HG03139 (cell line): ENCODE data around the gene SLC25A17.
A peak's percentile ranks its signal among the peaks of the same experiment; 100 is the strongest.
"Not testable (repeated sequence)": the region's sequence is repeated elsewhere in the genome, so short reads cannot be mapped to it uniquely, and the experiment has no call there.

Experiments used
- ATAC-seq: cut with Tn5 transposase; IDR thresholded peaks from one replicate; pipeline ENCODE4 v1.9.1; 2021; ENCODE audit not compliant: unreplicated experiment

Gene SLC25A17, protein sequence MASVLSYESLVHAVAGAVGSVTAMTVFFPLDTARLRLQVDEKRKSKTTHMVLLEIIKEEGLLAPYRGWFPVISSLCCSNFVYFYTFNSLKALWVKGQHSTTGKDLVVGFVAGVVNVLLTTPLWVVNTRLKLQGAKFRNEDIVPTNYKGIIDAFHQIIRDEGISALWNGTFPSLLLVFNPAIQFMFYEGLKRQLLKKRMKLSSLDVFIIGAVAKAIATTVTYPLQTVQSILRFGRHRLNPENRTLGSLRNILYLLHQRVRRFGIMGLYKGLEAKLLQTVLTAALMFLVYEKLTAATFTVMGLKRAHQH

DNA sequence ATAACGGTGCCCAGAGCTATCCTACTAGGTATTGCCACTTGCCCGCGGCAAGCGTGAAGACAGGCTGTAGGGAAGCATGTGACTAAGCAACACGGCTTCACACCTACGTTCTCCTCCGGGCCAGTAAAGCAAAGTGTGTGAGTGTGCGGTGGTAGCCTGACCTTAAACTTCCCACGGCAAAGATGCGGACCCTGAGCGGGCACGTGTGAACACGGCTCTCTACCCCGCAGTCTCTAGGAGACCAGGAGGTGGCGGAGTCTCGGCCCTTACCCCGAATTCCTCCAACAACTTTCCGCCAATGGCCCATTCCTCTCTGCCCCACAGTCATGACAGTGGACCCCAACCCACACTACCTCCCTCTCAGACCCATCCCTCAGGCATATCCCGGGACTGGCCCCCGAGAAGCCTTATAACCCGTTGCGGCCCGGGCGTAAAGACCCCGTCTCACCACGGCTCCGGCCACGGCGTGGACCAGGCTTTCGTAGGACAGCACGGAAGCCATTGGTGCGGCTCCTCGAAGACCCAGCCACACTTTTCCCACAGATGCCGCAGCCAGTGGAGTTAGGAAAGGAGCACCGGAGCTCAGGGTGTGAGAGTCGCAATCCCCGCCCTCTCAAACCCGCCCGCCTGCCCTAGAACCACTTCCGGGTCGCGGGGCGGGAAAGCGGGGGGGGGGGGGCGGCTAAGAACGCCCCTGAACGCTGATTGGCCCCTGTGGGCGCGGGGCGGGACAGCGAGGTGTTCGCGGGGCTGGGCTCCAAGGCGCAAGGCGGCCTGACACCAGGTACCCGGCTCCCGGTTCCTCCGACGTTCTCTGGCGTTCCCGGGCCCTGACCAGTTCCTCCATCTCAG lies at the start of gene SLC25A17:
Gene SLC25A17 (minus strand): TSS at position 600 of the 852 bp plus-strand sequence. CDS start 98 bp downstream, at position 502.
- peak; percentile 66 for ATAC-seq

DNA sequence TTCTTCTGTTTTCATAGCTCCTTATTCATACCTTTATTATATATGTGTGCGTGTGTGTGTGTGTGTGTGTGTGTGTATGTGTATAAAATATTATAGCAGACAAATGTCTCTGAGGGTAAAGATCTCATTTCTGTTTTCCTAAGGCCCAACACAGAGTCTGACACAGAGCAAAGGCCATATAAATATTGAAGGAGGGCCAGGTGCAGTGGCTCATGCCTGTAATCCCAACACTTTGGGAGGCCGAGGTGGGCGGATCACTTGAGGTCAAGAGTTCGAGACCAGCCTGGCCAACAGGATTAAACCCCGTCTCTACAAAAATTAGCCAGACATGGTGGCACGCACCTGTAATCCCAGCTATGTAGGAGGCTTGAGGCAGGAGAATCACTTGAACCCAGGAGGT lies 49.2 kb upstream of the SLC25A17 start:
- not testable (repeated sequence) for ATAC-seq

DNA sequence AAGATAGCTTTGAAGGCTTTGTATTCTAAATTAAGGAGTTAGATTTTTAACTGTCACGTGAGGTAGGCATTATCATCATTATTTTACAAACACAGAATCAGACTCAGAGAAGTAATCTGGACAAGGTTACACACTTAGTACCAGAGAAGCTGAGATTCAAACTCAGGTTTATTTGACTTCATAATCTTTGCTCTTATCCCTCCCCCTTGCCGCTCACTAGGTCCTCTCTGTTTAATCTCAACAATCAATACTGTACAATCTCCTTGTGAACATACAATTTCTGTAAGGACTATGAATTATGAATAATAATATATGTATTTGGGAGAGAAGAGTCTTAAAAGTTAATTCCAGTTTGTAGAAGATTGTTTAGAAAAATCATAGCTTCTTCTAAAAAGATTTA lies 48.0 kb upstream of the SLC25A17 start:
- ATAC-seq: no peak

DNA sequence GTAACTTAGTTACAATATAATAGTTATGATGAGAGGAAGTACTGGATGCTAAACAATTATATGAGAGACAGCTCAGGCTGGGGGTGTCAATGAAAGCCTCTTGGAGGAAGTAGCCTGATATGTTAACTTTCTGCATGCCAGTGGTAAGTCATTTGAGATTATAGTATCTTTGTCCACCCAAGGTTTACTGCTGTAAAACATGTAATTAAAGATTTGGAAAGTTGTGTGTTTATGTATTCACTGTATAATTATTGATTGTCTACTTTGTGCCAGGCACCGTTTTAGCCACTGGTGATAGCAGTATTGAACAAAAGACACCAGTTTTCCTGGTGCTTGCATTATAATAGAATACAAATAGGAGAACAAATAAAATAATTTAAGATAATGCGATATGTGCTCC lies 43.4 kb upstream of the SLC25A17 start:
- no peak for ATAC-seq

DNA sequence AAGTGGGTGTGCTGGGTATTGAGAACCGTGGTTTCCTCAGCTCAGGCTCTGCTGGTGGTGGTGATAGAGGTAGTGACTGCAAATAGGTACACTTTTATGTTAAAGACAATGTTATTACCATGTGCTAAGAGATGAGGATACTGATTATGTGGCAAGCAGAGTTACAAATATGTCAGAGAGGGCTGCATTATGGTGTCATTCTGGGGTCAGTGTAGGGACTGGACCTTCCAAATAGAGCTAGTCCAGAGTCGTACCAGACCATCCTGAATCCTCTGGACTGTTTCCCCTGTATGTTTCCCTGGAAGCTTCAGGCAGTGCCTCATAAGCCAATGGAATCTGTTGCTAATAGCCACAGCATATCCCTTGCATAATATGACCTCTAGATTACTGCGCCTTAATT lies 42.9 kb upstream of the SLC25A17 start, which contains the start of gene DNAJB7:
Gene DNAJB7 (minus strand): TSS at position 101 of the 400 bp plus-strand sequence. CDS start 119 bp downstream, outside the sequence.
- no peak for ATAC-seq

DNA sequence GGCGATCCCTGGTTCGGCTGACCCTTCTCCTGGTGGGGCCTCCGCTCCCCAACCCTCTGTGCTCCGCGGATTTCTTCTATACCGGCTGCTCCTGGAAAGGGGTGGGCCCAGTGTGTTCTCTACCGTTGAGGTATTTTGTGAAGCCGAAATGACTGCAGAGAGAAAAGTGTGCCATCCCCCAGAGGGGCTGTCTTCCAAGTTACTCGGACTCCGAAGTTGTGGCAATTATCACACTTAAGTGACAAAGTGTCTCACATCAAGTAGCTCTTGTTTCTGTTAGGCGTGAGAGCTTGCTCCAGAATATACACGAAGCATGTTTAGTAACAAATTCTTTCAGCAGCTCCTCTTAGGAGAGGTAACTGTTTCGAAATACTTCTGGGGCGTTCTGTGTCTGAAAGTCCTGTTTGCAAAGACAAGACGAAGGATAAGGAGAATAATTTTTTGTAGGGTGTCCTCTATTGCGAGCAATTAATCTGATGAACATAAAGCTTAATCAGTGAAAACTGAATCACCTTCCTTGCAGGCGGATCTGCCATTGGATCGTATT lies 38.2 kb upstream of the SLC25A17 start:
- no peak for ATAC-seq

DNA sequence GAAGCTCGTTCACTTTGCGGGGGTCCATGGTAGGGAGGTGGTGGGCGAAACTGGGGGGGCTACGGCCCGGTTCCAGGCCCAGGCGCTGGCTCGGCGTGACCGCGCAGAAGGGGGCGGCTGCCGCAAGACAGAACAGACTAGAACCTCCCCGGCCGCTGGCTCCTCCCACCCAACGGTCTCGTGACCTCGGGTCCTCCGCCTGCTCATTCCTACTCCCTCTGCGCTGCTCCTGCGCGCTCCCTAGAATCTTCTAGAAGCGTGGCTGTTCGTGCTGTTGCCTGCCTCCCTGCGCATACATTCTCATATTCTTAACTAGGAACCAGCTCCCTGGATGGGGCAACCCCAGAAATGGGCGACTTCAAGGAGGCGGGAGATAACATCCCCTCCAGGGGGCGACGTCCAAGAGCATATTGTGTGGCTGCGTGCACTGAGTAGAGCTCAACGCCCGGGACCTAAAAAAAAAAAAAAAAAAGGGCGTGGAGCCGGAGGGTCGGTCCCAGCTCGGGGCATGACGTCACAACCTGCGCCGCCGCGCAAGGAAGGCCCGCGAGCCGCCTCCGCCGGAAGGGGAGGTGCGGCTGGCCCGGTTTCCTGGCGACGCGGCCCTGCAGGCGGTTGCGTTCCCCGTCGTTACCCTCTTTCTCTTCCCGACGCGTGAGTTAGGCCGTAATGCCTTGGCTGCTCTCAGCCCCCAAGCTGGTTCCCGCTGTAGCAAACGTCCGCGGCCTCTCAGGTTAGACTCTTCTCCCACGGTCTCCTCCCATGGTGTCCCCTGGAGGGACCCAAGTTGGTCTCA lies 37.6 kb upstream of the SLC25A17 start, which contains the start of the genes ST13 and XPNPEP3:
Gene ST13 (minus strand): TSS at position 127 of the 796 bp plus-strand sequence. CDS start 99 bp downstream, at position 28.
Gene XPNPEP3 (plus strand): TSS at position 636 of the 796 bp plus-strand sequence. CDS start 34 bp downstream, at position 670.
- ATAC-seq: peak; percentile 90

DNA sequence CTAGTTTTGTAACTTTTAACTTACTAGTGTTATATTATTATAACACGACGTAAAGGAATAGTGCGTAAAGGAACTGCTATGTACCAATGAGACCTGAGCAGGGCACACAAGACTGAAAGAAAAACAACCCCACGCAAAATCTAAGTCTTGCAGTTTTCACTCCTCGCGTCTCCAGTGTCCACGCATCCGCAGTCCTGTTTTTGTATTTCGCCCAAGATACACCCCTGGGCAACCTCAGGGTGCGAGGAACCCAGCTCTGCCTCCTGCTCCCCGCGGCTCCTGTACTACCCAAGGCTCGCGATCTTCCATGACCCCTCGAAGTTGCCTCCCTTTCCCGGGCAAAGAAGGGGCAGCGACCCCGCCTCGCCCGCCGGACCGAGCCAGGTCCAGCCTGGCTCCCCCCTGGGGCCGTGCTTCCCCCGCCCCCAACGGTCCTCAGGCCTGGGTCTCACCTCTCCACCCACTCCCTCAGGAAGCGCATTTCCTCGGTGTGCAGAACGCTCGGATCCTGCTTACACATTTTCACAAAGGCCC lies 36.9 kb upstream of the SLC25A17 start:
- ATAC-seq: peak; percentile 15

DNA sequence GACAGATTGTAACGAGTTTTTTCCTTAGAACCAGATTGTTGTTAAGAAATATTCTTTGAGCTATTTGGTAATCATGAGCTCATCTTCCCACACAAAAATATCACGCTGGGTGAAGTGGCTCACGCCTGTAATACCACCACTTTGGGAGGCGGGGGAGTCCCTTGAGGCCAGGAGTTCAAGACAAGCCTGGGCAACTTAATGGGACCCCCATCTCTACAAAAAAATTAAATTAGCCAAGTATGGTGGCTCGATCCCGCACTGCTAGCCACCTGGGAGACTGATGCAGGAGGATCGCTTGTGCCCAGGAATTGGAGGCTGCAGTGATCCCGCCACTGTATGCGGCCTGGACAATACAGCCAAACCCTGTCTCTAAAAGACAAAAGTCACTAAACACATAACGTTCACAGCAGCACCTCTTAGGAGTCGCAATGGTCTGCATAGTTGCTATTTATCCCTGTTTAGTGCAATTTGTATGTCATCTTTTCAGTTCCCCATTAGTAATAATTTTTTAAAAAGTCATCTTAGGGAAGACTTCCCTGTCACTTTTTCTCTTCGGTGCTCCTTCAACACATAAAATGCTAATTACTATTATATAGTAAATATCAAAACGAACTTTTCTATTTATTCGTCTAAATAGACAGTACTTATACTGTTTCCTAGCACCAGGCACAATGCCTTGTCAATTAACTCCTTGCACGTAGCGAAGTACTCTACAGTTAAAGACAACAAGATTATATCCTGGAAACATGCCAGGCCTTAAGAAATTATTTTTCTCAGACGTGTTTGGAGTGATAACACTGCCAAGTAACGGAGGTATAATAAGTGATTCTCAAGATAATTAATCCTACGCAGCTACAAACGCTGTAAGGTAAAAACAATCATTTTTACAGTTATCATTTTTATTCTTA lies 36.2 kb upstream of the SLC25A17 start:
- ATAC-seq: no peak

DNA sequence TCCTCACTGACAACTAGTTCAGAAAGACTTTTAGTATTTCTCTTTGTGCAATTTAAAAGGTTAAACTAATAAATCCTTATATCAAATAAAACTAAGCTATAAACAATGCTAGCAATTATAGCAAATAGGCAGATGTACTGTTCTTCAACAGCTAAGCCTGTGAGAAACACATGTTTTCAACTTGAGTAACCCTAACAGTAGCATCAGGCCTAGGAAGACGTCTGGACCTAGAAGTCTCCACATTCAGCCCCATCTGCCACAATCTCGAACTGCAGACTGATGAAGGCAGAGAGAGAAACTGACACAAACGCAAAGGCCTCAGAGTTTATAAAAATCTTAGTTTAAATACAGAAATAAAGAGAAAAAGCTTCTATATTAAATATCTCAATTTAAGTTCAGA lies 34.8 kb upstream of the SLC25A17 start:
- no peak for ATAC-seq

DNA sequence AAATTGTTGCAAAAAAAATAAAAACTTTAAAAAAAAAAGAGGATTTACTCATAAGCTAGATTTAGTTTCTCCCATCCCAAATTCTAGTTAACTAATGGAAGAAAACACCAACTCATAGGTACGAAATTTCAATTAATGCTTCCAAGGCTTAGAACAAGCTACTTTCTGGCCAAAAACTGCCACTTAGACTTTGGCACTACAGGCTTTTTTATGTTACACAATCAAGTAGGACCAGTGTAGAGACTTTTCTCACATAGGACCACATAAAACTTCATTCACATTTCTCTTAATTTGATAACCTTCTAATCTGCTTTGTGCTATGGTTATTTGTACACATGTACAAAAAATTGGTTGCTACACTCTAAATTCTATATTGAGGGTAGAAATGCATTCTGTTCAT lies 34.2 kb upstream of the SLC25A17 start:
- no peak for ATAC-seq

DNA sequence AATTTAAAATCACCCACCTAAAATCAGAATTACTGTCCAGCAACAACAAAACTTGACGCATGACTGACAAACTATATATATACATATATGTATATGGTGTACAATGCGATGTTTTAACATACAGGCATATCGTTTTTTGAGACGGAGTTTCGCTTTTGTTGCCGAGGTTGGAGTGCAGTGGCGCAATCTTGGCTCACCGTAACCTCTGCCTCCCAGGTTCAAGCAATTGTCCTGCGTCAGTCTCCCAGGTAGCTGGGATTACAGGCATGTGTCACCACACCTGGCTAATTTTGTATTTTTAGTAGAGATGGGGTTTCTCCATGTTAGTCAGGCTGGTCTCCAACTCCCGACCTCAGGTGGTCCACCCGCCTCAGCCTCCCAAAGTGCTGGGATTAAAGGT lies 26.7 kb upstream of the SLC25A17 start:
- ATAC-seq: not testable (repeated sequence)

DNA sequence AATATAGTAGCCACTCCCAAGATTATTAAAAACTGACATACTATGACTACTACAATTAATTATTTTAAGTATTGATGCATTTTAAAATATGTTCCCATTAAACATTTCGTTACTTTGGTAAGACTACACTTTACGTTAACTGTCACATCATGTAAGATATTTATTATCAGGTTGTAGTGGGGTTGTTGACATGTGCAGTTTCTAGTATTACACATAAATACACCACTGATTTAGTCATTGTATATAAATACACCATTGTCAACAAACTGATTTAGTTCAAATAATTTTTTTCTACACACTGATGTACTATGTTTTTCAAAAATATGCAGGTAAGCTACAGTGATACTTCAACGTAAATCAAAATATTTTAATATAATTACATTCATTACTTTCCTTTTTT lies 25.8 kb upstream of the SLC25A17 start:
- ATAC-seq: no peak

DNA sequence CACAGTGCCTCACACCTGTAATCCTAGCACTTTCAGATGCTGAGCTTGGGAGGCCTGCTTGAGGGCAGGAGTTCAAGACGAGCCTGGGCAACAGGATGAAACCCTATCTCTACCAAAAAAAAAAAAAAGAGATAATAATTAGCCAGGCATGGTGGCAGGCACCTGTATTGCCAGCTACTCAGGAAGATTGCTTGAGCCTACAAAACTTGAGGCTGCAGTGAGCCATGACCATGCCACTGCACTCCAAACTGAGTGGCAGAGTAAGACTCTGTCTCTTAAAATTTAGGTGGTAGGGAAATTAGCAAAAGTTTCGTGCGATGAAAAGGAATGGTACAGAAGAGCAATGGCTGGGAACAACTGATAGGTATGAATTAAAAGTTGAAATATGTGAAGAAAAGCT lies 19.3 kb upstream of the SLC25A17 start:
- ATAC-seq: no peak

DNA sequence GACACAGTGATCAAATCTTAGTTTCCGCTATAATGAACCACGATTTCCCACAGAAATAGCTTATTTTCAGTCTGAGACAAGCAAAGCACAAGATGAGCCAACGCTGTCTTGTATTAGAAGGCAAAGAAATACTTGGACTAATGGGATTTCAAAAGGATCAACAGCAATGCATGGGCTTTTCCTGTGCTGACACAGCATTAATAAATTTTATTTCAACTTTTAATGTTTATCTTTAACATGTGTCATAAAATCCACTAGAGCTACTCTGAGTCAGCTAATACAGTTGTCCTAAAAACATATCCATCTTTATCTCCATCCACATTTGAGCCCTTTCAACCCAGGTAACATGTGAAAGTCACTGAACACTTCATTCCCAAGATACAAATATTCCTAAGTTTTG lies 15.5 kb upstream of the SLC25A17 start:
- no peak for ATAC-seq

DNA sequence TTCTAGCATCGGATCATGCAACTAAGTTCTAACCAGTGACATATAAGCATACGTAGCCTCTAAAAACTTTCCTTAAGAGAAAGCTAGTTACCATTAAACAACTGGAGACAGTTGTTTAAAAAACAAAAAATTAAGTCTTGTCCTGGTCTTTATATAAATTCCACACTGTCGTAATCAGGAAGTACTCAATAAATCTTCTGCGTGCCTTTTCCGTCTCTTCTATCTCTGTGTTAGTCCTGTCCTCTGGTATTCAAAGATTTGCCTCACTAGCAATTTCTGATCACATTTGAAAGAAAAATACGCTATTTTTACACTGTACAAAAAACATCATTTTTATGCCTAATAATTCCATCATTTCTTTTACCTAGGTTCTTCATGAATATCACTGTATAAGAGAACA lies 10.0 kb upstream of the SLC25A17 start:
- ATAC-seq: no peak

DNA sequence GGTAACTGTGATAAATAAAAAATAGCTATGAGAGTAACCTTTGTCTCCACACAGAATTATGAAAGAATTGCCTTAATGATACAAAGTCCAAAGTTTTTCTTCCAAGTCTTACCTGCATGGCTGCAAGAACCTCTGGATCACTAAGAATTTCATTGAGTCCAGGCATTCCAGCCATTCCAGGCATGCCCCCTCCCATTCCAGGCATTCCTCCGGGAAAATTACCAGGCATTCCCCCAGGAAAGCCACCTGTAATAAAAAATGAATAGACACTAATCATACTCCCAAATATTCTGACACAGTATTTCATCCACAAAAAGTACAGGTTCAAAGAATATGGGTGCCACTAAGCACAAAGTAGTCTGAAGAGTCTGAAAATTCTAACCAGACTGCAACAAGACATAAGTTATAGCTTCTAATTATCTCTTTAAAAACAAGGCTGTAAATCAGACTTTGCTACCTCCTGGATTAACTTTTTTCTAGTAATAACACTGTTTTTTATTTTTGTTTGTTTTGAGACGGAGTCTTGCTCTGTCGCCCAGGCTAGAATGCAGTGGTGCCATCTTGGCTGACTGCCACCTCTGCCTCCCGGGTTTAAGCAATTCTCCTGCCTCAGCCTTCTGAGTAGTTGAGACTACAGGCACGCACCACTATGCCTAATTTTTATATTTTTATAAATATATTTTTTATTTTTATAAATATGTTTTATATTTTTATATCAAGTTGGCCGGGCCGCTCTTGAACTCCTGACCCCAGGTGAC lies 8.0 kb upstream of the SLC25A17 start:
- ATAC-seq: no peak

DNA sequence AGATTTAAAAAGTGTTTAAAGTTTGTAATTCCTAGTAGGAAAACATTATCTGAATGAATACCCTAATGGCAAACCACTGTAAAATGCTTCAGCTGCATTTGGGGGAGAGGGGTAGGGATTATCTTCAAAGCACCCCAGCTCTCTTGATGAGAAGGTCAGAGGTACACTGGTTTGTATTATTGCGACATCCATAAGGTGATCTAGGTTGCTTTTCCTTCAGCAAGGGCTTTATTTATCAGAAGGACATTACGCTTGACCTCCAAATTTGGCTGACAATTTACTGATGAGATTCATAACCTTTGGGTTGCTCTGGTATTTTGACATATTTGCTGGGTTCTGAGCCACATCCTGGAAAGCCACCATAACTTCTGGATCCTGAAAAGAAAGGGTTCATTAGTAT lies 7.1 kb upstream of the SLC25A17 start:
- not testable (repeated sequence) for ATAC-seq

DNA sequence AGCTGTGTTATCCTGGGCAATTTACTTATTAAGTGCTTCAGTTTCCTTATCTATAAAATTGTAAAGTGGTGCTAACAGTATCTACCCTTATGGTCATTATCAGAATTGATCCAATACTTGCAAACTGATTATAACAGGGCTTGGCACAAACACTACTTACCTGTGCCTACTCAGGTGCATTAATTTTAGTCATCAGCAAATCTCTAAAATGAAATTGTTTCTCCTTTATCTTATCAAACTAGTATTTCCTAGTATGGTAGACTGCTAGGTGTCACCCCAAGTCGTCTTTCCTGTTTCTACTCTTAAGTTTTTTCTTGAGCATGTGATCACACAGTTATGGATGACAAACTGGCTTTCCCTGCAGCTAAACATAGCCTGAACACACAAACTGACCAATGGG lies 4.3 kb upstream of the SLC25A17 start:
- ATAC-seq: no peak
